AG09309 (cell line): ENCODE results near the gene CFLAR.

Experiments used
- DNase-seq: peaks from one replicate; pipeline ENCODE4 v3.0.0-alpha.2; 2010; ENCODE audit warnings: low read depth
- H3K4me3 ChIP-seq: 2 replicates; pipeline ENCODE4 v1.5.1; 2011; ENCODE audit warnings: mild to moderate bottlenecking, low read depth, low read length, moderate library complexity; ENCODE audit not compliant: control insufficient read depth
- CTCF ChIP-seq: IDR thresholded peaks from 2 replicates; pipeline ENCODE4 v1.5.1; 2011; ENCODE audit warnings: mild to moderate bottlenecking, low read depth, low read length, inconsistent platforms; ENCODE audit not compliant: insufficient read depth, control insufficient read depth; ENCODE audit errors: missing control alignments

The CFLAR gene

GRCh38 chr2:201191132-201191875 is 75.3 kb downstream of the CFLAR start:
- H3K4me3 ChIP-seq, result no peak overlapping the region
- DNase-seq, result no peak
- TF ChIP-seq CTCF, result no peak

GRCh38 chr2:201194097-201194496 is 78.1 kb downstream of the CFLAR start:
- no peak overlapping the region for H3K4me3 ChIP-seq
- DNase-seq, result no peak
- no peak for TF ChIP-seq CTCF

GRCh38 chr2:201195331-201195730 is 79.4 kb downstream of the CFLAR start:
- no peak for DNase-seq
- no peak for TF ChIP-seq CTCF
- H3K4me3 ChIP-seq, result no peak overlapping the region

- DNase-seq, result no peak
- H3K4me3 ChIP-seq, result no peak overlapping the region
- no peak for TF ChIP-seq CTCF
Observed at GRCh38 chr2:201196003-201196402, 80.0 kb downstream of the CFLAR start.

DNA sequence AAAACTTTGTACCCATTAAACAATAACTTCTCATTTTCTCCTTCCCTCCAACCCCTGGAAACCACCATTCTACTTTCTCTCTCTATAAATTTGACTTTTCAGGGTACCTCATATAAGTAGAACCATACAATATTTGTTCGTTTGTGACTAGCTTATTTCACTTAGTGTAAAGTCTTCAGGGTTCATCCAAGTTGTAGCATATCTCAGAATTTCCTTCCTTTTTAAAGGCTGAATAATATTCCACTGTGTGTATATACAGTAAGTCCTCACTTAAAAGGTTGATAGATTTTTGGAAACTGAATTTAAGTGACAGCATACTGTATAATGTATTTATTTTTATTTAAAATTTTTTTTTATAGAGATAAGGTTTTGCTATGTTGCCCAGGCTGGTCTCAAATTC is 80.8 kb downstream of the CFLAR start:
- DNase-seq, result no peak
- no peak for TF ChIP-seq CTCF

DNA sequence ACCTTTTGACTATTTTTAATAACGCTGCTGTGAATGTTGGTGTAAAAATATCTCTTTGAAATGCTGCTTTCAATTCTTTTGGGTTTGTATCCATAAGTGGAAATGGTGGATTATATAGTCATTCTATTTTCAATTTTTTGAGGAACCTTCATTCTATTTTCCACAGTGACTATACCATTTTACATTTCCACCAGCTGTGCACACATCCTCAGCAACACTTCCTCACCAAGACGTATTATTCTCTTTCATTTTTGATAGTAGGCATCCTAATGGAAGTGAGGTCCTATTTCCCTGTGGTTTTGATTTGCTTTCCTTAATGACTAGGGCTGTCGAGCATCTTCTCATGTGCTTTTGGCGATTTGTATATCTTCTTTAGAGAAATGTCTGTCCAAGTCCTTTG is 81.8 kb downstream of the CFLAR start:
- no peak overlapping the region for H3K4me3 ChIP-seq
- no peak for DNase-seq
- TF ChIP-seq CTCF, result no peak

More for the DNA sequence above, 80.8 kb downstream of the CFLAR start:
- H3K4me3 ChIP-seq, result no peak overlapping the region

DNA sequence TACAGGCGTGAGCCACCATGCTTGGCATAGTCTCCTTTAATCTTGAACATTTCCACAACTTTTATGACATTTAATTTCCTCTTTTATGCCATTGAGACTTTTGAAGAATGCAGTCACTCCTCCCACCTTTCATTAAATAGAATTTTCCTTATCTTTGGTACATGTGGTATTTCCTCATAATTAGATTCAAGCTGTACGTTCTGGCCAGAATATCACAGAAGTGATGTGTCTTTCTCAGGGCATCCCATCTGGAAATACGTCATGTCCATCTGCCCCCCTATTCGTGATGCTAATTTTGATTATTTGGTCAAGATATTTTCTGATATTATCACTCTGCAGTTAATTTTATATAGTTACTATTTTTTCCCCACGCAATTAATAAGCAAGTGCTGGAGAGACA is 83.9 kb downstream of the CFLAR start:
- H3K4me3 ChIP-seq, result no peak overlapping the region
- no peak for TF ChIP-seq CTCF
- DNase-seq, result no peak
